Peyer's patch (tissue), 4 donors: ENCODE data around the gene LYPD5.

Experiments used
- POLR2A ChIP-seq, 2 donors: fragments of 450-650 bp; IDR thresholded peaks; one replicate each; pipeline ENCODE4 v1.5.1; 2017; ENCODE audit warnings: antibody characterized with exemption in 2 of 2, mild to moderate bottlenecking in 2 of 2, moderate library complexity in 2 of 2
- TF ChIP-seq, protein P1 (sequence below), 6 experiments: fragments of 450-650 bp in 4 of 6; fragments of 200-600 bp in 2 of 6; sonication (generic) in 1 of 6; IDR thresholded peaks; one replicate each; pipeline ENCODE4 v1.5.1; 2017 to 2019; ENCODE audit warnings: antibody characterized with exemption in 6 of 6, mild to moderate bottlenecking in 3 of 6, moderate library complexity in 1 of 6

GRCh38 chr19:43798546-43799409, 3.5 kb downstream of the LYPD5 start:
- no peak for TF ChIP-seq POLR2A (IDR thresholded peaks at IDR 0.05)
- TF ChIP-seq, protein P1, sequence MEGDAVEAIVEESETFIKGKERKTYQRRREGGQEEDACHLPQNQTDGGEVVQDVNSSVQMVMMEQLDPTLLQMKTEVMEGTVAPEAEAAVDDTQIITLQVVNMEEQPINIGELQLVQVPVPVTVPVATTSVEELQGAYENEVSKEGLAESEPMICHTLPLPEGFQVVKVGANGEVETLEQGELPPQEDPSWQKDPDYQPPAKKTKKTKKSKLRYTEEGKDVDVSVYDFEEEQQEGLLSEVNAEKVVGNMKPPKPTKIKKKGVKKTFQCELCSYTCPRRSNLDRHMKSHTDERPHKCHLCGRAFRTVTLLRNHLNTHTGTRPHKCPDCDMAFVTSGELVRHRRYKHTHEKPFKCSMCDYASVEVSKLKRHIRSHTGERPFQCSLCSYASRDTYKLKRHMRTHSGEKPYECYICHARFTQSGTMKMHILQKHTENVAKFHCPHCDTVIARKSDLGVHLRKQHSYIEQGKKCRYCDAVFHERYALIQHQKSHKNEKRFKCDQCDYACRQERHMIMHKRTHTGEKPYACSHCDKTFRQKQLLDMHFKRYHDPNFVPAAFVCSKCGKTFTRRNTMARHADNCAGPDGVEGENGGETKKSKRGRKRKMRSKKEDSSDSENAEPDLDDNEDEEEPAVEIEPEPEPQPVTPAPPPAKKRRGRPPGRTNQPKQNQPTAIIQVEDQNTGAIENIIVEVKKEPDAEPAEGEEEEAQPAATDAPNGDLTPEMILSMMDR (IDR thresholded peaks at IDR 0.05): no peak
